ENCODE results near the gene ATP11B. TPM values are rescaled to one million over a fixed set of nuclear protein-coding genes. Genes with fewer than 3 reads are reported as not detected.

The ATP11B gene
- total RNA-seq, 2 experiments from 2014 or later, result 55.6 to 87.9 TPM

DNA sequence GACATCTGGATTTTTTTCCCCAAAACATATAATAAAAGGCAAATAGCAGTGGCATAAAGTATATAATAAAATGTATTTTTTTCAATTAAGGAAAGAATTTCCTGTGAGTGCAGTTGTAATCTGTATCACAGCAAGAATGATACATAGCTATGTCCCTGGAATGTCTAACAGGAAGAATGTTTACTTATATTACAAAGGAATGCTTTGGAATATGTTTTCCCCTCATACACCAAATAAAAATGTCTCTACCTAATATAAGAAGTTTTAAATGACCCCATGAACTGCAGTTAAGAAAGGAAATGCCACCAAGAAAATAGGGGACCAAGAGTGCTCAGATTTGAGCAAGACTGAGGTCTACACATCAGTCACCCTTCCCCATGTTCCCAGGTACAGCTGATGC is 38.0 kb upstream of the ATP11B start:
- CTCF ChIA-PET (ENCODE audit: unreplicated experiment), result no interaction called here

DNA sequence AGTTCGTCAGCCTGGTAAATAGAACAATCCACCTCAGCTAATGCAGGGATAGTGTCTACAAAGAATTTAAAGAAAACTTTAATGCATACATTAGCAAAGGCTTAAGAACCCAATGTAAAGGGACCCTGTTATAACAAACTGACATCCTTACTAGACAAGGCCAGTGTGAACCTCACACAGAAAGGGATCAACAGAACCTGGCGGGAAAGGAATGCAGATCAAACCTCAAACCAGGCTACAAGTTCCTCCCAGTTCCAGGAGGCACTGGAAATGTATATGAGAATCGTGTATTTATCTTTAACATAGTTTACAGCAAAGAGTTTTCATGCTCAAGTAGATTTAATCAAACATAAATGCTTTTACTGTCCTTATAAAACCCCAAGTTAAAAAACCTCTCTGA is 37.6 kb upstream of the ATP11B start:
- H3K27ac ChIP-seq (ENCODE audit: low read depth, low read length, poor library complexity, severe bottlenecking), result no peak overlapping the region
- H3K4me3 ChIP-seq (ENCODE audit: low read depth, low read length, poor library complexity, severe bottlenecking), result no peak overlapping the region
- no peak for TF ChIP-seq EZH2phosphoT487 (IDR thresholded peaks at IDR 0.05; ENCODE audit: borderline replicate concordance, low read depth, low read length)
- TF ChIP-seq, protein P1, sequence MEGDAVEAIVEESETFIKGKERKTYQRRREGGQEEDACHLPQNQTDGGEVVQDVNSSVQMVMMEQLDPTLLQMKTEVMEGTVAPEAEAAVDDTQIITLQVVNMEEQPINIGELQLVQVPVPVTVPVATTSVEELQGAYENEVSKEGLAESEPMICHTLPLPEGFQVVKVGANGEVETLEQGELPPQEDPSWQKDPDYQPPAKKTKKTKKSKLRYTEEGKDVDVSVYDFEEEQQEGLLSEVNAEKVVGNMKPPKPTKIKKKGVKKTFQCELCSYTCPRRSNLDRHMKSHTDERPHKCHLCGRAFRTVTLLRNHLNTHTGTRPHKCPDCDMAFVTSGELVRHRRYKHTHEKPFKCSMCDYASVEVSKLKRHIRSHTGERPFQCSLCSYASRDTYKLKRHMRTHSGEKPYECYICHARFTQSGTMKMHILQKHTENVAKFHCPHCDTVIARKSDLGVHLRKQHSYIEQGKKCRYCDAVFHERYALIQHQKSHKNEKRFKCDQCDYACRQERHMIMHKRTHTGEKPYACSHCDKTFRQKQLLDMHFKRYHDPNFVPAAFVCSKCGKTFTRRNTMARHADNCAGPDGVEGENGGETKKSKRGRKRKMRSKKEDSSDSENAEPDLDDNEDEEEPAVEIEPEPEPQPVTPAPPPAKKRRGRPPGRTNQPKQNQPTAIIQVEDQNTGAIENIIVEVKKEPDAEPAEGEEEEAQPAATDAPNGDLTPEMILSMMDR (conservative IDR thresholded peaks at IDR 0.05; ENCODE audit: low read length), result no peak
- no peak for DNase-seq (ENCODE audit: low spot score)
- H3K79me2 ChIP-seq (ENCODE audit: insufficient read depth, low read depth, low read length), result no peaks in the 10 kb centered on the region
- no peaks in the 10 kb centered on the region for H3K9me2 ChIP-seq (ENCODE audit: insufficient read depth, low read length)
- H2AFZ ChIP-seq (ENCODE audit: low read length), result no peak overlapping the region
- intact Hi-C loops (cut with micrococcal nuclease; ENCODE audit: unreplicated experiment), result no loop called here
- H3K4me1 ChIP-seq (ENCODE audit: insufficient read depth, low read length, poor library complexity, severe bottlenecking), result no peaks in the 10 kb centered on the region
- no TSS peak for BruUV-seq (replicated peaks)
- ChIA-PET CTCF (ENCODE audit: unreplicated experiment) (no interaction called here), POLR2A (no interaction called here)
- H3K4me2 ChIP-seq (ENCODE audit: low read length), result no peak overlapping the region
- no peaks in the 10 kb centered on the region for H4K20me1 ChIP-seq (ENCODE audit: insufficient read depth, low read length)
- no peaks in the 10 kb centered on the region for H3K36me3 ChIP-seq (ENCODE audit: insufficient read depth, low read length)
- H3K9me3 ChIP-seq (ENCODE audit: low read length), result no peaks in the 10 kb centered on the region

More for the DNA sequence above, 38.0 kb upstream of the ATP11B start:
- intact Hi-C loops (cut with micrococcal nuclease; ENCODE audit: unreplicated experiment), result no loop called here
- no peak overlapping the region for H2AFZ ChIP-seq (ENCODE audit: low read length)
- H3K9me3 ChIP-seq (ENCODE audit: low read length), result no peaks in the 10 kb centered on the region
- no peak overlapping the region for H3K4me3 ChIP-seq (ENCODE audit: low read depth, low read length, poor library complexity, severe bottlenecking)
- H3K4me2 ChIP-seq (ENCODE audit: low read length), result no peak overlapping the region
- H3K27ac ChIP-seq (ENCODE audit: low read depth, low read length, poor library complexity, severe bottlenecking), result no peak overlapping the region
- H3K4me1 ChIP-seq (ENCODE audit: insufficient read depth, low read length, poor library complexity, severe bottlenecking), result no peaks in the 10 kb centered on the region
- no peaks in the 10 kb centered on the region for H3K79me2 ChIP-seq (ENCODE audit: insufficient read depth, low read depth, low read length)
- BruUV-seq (replicated peaks), result no TSS peak
- no peaks in the 10 kb centered on the region for H4K20me1 ChIP-seq (ENCODE audit: insufficient read depth, low read length)
- no peak for DNase-seq (ENCODE audit: low spot score)
- POLR2A ChIA-PET, result no interaction called here
- TF ChIP-seq, protein P1 (conservative IDR thresholded peaks at IDR 0.05; ENCODE audit: low read length), result no peak
- no peak for TF ChIP-seq EZH2phosphoT487 (IDR thresholded peaks at IDR 0.05; ENCODE audit: borderline replicate concordance, low read depth, low read length)
- no peaks in the 10 kb centered on the region for H3K9me2 ChIP-seq (ENCODE audit: insufficient read depth, low read length)
- H3K36me3 ChIP-seq (ENCODE audit: insufficient read depth, low read length), result no peaks in the 10 kb centered on the region

DNA sequence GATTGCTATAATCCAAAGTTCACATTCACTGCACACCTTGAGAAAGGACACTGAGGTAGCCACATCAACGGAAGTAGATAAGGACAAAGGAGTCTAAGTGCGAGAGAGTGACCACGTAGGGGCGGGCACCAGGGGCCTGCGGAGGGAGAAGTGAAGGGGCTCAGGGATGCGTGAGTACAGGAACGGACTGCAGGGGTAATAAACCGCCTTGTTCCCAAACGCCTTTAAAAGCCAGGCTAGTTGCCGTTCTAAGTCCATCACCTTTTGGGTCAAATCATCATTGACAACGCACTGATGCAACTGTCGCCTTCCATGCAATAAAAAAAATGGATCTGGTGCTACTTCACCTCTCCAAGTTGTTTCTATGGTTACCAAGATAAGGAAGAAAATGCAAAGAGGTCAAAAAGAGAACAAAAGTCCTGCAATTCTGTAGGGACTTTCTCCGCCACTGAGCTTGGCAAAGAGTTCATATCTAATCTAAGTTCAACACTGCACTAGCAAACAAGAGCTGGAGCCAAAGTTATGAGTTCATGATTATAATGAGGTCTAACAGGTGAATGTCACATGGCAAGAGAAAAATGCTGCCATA is 32.6 kb upstream of the ATP11B start:
- no peaks in the 10 kb centered on the region for H4K20me1 ChIP-seq (ENCODE audit: insufficient read depth, low read length)
- no TSS peak for BruUV-seq (replicated peaks)
- H3K4me1 ChIP-seq (ENCODE audit: insufficient read depth, low read length, poor library complexity, severe bottlenecking), result no peaks in the 10 kb centered on the region
- no peak overlapping the region for H3K4me3 ChIP-seq (ENCODE audit: low read depth, low read length, poor library complexity, severe bottlenecking)
- POLR2A ChIA-PET, result interaction anchor here (0.6 to 0.8 kb wide), 4 partner anchors 9 to 231 kb away, joined by 3 read pairs; no protein-coding TSS in a partner anchor
- no peak for TF ChIP-seq EZH2phosphoT487 (IDR thresholded peaks at IDR 0.05; ENCODE audit: borderline replicate concordance, low read depth, low read length)
- TF ChIP-seq, protein P1 (conservative IDR thresholded peaks at IDR 0.05; ENCODE audit: low read length), result no peak
- intact Hi-C loops (cut with micrococcal nuclease; ENCODE audit: unreplicated experiment), result no loop called here
- CTCF ChIA-PET (ENCODE audit: unreplicated experiment), result no interaction called here
- no peaks in the 10 kb centered on the region for H3K9me3 ChIP-seq (ENCODE audit: low read length)
- H2AFZ ChIP-seq (ENCODE audit: low read length), result no peak overlapping the region
- no peaks in the 10 kb centered on the region for H3K79me2 ChIP-seq (ENCODE audit: insufficient read depth, low read depth, low read length)
- no peak for DNase-seq (ENCODE audit: low spot score)
- H3K27ac ChIP-seq (ENCODE audit: low read depth, low read length, poor library complexity, severe bottlenecking), result no peak overlapping the region
- no peaks in the 10 kb centered on the region for H3K36me3 ChIP-seq (ENCODE audit: insufficient read depth, low read length)
- H3K9me2 ChIP-seq (ENCODE audit: insufficient read depth, low read length), result no peaks in the 10 kb centered on the region
- no peak overlapping the region for H3K4me2 ChIP-seq (ENCODE audit: low read length)

Measured in OCI-LY7 (cell line).